ENCODE results near the gene BEX5.
"Not testable (repeated sequence)": the region's sequence is repeated elsewhere in the genome, so short reads cannot be mapped to it uniquely, and the experiment has no call there.

Gene BEX5

GRCh38 chrX:102155806-102156179 is at the start of gene BEX5:
BEX5 (minus strand) TSS chrX:102155977; CDS start chrX:102154265, 1,712 bp downstream.
- DNase-seq, result peak; percentile 81

GRCh38 chrX:102185967-102186720 is 30.4 kb upstream of the BEX5 start:
- no peak for DNase-seq

- peak; percentile 34 for DNase-seq
Observed at GRCh38 chrX:102154900-102155805, 624 bp downstream of the BEX5 start.

- DNase-seq, result peak; percentile 32
Observed at GRCh38 chrX:102154218-102154860, 1.4 kb downstream of the BEX5 start.

- not testable (repeated sequence) for DNase-seq
Observed at GRCh38 chrX:102142274-102142673, 13.5 kb downstream of the BEX5 start, which contains the start of gene TCEAL6. TCEAL6 (minus strand) TSS chrX:102142481.

GRCh38 chrX:102141631-102142030 is 14.1 kb downstream of the BEX5 start:
- not testable (repeated sequence) for DNase-seq

GRCh38 chrX:102140876-102141275 is 14.9 kb downstream of the BEX5 start:
- DNase-seq, result not testable (repeated sequence)

- no peak for DNase-seq
Observed at GRCh38 chrX:102138064-102138463, 17.7 kb downstream of the BEX5 start.

- DNase-seq, result no peak
Observed at GRCh38 chrX:102129473-102129872, 26.3 kb downstream of the BEX5 start.

GRCh38 chrX:102126863-102127262 is 28.9 kb downstream of the BEX5 start:
- DNase-seq, result no peak

GRCh38 chrX:102126080-102126818 is 29.5 kb downstream of the BEX5 start:
- not testable (repeated sequence) for DNase-seq

GRCh38 chrX:102125436-102125835 is 30.3 kb downstream of the BEX5 start, which contains the start of gene TCEAL2:
TCEAL2 (plus strand) TSS chrX:102125679; CDS start chrX:102126831, 1,152 bp downstream.
- DNase-seq, result peak; percentile 21

- not testable (repeated sequence) for DNase-seq
Observed at GRCh38 chrX:102125014-102125413, 30.8 kb downstream of the BEX5 start.

GRCh38 chrX:102115748-102116147 is 40.0 kb downstream of the BEX5 start:
- no peak for DNase-seq

- DNase-seq, result no peak
Observed at GRCh38 chrX:102113367-102113766, 42.4 kb downstream of the BEX5 start.

Measured in CD4-positive, alpha-beta T cell treated with Interleukin-17A for 4 hours (primary cell).